Measurements from ENCODE around the gene GRAMD1A.

- no peak for TF ChIP-seq CTCF (IDR thresholded peaks at IDR 0.05)
- TF ChIP-seq POLR2A (IDR thresholded peaks at IDR 0.05): no peak
Observed at GRCh38 chr19:35027851-35028599, 27.9 kb downstream of the GRAMD1A start.

Measured in breast epithelium (tissue), 3 donors.